ENCODE data around the gene BAIAP3.

DNA sequence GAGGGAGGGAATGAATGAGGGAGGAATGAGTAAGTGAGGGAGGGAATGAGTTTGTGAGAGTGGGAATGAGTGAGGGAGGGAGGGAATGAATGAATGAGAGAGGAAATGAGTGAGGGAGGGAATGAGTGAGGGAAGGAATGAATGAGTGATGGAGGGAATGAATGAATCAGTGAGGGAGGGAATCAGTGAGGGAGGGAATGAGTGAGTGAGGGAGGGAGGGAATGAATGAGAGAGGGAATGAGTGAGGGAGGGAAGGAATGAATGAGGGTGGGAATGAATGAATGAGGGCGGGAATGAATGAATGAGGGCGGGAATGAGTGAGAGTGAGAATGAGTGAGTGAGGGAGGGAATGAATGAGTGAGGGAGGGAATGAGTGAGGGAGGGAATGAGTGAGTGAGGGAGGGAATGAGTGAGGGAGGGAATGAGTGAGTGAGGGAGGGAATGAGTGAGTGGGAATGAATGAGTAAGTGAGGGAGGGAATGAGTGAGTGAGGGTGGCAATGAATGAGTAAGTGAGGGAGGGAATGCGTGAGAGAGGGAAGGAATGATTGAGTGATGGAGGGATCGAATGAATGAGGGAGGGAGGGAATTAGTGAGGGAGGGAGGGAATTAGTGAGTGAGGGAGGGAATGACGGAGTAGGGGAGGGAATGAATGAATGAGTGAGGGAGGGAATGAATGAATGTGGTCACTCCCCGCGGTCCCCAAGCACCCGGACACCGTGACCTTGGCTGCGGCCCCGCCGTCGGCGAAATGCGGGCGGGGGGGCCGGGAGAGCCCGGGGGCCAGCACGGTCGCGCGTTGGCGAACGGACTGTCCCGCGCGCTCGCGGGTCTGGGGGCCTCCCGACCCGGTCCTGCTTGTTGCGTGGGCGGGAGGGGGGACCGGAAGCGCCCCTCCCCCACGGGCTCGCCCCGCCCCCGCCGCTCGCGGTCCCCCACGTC lies 25.1 kb upstream of the BAIAP3 start:
- TF ChIP-seq, protein P1, sequence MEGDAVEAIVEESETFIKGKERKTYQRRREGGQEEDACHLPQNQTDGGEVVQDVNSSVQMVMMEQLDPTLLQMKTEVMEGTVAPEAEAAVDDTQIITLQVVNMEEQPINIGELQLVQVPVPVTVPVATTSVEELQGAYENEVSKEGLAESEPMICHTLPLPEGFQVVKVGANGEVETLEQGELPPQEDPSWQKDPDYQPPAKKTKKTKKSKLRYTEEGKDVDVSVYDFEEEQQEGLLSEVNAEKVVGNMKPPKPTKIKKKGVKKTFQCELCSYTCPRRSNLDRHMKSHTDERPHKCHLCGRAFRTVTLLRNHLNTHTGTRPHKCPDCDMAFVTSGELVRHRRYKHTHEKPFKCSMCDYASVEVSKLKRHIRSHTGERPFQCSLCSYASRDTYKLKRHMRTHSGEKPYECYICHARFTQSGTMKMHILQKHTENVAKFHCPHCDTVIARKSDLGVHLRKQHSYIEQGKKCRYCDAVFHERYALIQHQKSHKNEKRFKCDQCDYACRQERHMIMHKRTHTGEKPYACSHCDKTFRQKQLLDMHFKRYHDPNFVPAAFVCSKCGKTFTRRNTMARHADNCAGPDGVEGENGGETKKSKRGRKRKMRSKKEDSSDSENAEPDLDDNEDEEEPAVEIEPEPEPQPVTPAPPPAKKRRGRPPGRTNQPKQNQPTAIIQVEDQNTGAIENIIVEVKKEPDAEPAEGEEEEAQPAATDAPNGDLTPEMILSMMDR (IDR thresholded peaks at IDR 0.05) = no peak
- TF ChIP-seq POLR2A (IDR thresholded peaks at IDR 0.05) = no peak

Data from right lobe of liver (tissue), 4 donors.